Hematopoietic multipotent progenitor cell treated with erythropoietin and hydrocortisone succinate and interleukin-3 and kit ligand, for 15 days (in vitro differentiated cells): ENCODE results near the gene MLF1.

ENCODE experiments used
- DNase-seq: peaks from one replicate; pipeline ENCODE4 v3.0.0-alpha.2; 2015; ENCODE audit warnings: low spot score

The MLF1 gene

GRCh38 chr3:158574646-158575045, 3.7 kb downstream of the MLF1 start:
- no peak for DNase-seq

- no peak for DNase-seq
Observed at GRCh38 chr3:158590223-158590622, 19.2 kb downstream of the MLF1 start.

- no peak for DNase-seq
Observed at GRCh38 chr3:158600787-158601186, 29.8 kb downstream of the MLF1 start.

GRCh38 chr3:158602227-158602626, 31.2 kb downstream of the MLF1 start:
- no peak for DNase-seq

- DNase-seq, result no peak
Observed at GRCh38 chr3:158617982-158618875, 47.2 kb downstream of the MLF1 start.

GRCh38 chr3:158625881-158626280, 54.9 kb downstream of the MLF1 start:
- no peak for DNase-seq

- DNase-seq, result no peak
Observed at GRCh38 chr3:158631981-158632380, 61.0 kb downstream of the MLF1 start.

- DNase-seq, result no peak
Observed at GRCh38 chr3:158640646-158641045, 69.7 kb downstream of the MLF1 start.

- no peak for DNase-seq
Observed at GRCh38 chr3:158642005-158642404, 71.0 kb downstream of the MLF1 start.

GRCh38 chr3:158642474-158643210, 71.6 kb downstream of the MLF1 start:
- DNase-seq, result no peak

- peak; percentile 95 for DNase-seq
Observed at GRCh38 chr3:158644345-158644908, 73.4 kb downstream of the MLF1 start, which contains the start of gene GFM1. Gene GFM1 (plus strand): TSS chr3:158644527. CDS start chr3:158644635, 108 bp downstream.

GRCh38 chr3:158649791-158650190, 78.8 kb downstream of the MLF1 start:
- no peak for DNase-seq

GRCh38 chr3:158651192-158651591, 80.2 kb downstream of the MLF1 start:
- no peak for DNase-seq

- no peak for DNase-seq
Observed at GRCh38 chr3:158652463-158652862, 81.5 kb downstream of the MLF1 start.
